Right ventricle myocardium superior (tissue), 1 donor: Measurements from ENCODE around the gene PIWIL1. TPM values are rescaled to one million over a fixed set of nuclear protein-coding genes. Genes with fewer than 3 reads are reported as not detected.

Experiments used
- ATAC-seq: fragments of 200-7000 bp; cut with Tn5 transposase; one replicate; pipeline ENCODE4 v1.9.1; 2020; ENCODE audit warnings: mild to moderate bottlenecking; ENCODE audit not compliant: poor library complexity
- DNase-seq: peaks from one replicate; pipeline ENCODE4 v3.0.0-alpha.2; 2020
- intact Hi-C: fragments of 100-400 bp; cut with DNase I; formaldehyde crosslinking; loops from one replicate; pipeline ENCODE4 v1.11.2; 2022
- long read RNA-seq: library from polyadenylated mRNA; unstranded; transcript quantifications from one replicate; pipeline ENCODE4 v2.0.0, GENCODE V29; 2021
- total RNA-seq: library from RNA; stranded (reverse); fragmentation: NEBNext Ultra II Directional; extraction: Animal tissue kit (Norgen Biotek cat#: 25700); gene quantifications from one replicate; pipeline ENCODE4 v1.2.1, GENCODE V29; 2021
- donor health status: DM: no; HTN: yes; CAD: no; lungs with severe emphysema.

The PIWIL1 gene
- total RNA-seq: not detected
- long read RNA-seq: 0 reads

DNA sequence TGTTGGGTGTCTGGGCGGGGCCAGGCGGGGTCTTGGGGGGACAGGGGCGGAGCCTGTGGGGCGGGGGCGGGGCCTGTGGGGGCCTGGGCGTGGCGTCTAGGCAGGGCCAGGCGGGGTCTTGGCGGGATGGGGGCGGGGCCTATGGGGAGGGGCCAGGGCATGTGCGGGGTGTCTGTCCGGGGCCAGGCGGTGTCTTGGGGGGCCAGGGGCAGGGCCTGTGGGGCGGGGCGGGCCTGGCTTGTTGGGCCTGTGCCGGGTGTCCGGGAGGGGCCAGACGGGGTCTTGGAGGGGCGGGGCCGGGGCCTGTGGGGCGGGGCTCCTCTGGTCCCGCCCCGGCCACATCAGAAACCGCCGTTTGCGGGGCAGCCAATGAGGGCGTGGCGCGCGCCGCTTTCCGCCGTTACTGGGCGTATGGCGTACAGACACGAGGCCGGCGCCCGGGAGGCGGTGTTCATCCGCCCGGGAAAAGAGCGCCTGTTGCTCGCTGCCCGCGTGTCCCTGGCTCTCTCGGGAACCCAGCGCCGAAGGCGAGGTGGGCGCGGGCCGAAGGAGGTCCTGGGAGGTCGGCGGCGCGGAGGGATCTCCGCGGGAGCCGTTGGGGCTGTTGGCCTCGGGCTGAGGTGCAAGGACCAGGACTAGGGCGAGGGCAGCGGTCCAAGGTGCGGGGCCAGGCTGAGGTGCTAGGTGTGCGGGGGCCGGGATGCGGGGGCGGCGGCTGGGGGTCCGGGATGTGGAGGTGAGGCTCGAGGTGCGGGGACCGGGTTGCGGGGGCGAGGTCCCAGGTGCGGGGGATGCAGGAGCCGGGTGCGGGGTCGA is at the start of gene PIWIL1:
PIWIL1 (plus strand) TSS at position 400 of the 816 bp plus-strand sequence. CDS start 4,705 bp downstream, outside the sequence.
- no peak for DNase-seq
- no peak for ATAC-seq
- intact Hi-C loops: no loop called here

- no peak for DNase-seq
- intact Hi-C loops: no loop called here
- ATAC-seq: no peak
Measured at GRCh38 chr12:130288206-130288605, 49.5 kb upstream of the PIWIL1 start.

- ATAC-seq (no peak), DNase-seq (no peak)
- intact Hi-C loops: no loop called here
Measured at GRCh38 chr12:130288691-130289090, 49.0 kb upstream of the PIWIL1 start.

DNA sequence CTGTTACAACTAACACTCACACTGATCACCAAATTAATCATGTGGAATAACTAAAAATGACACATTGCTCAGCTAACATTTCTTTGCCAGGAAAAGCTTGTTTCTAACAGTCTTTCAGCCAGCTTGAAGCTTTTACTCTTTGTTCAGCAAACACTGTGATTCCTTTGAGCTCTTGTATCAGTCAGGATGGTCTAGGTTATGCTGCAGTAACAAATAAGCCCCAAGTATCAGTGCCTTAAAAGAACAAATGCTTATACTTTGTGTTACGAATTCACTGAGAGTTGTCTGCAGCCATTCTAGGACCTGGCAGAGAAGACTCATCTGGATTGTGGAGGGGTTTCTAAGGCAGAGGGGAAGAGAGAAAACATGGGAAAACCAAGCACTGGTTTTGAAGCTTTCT is 47.6 kb upstream of the PIWIL1 start:
- ATAC-seq (no peak), DNase-seq (no peak)
- intact Hi-C loops: no loop called here

DNA sequence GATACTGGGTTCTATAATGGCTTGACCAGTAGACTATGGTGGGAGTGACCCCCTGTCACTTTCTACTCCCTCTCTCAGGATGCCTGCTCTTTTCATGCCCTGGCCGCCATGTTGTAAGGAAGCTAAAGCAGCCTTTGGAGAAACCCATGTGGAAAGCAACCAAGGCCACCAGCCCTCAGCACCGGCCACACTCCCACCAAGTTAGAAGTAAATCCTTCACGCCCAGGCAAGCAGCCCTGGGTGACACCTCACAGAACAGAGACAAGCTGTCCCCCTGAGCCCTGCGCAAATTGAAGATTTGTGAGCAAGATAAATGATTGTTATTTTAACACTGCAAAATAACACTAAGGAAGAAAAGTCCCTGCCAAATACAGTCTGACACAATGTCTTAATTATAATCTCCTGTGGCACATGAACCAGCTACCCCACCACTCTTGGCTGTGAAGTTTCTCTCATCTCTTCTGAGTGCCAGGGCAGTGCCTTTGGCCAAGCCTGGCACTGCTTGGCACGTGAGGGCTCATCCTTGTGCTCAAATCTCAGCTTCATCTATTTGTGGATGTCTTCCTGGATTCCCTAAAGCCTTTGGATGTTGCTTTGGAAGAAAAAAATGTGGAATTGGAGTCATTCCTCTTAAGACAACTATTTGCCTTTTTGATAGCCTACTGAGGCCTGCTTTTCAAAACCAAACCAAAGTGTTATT is 39.2 kb upstream of the PIWIL1 start:
- intact Hi-C loops: no loop called here
- DNase-seq (no peak), ATAC-seq (no peak)

- no peak for ATAC-seq
Measured at GRCh38 chr12:130299574-130299973, 38.1 kb upstream of the PIWIL1 start.

GRCh38 chr12:130300090-130300489 is 37.6 kb upstream of the PIWIL1 start:
- DNase-seq: no peak
- no peak for ATAC-seq
- intact Hi-C loops: no loop called here

More at GRCh38 chr12:130299574-130299973, 38.1 kb upstream of the PIWIL1 start:
- intact Hi-C loops: no loop called here
- no peak for DNase-seq

DNA sequence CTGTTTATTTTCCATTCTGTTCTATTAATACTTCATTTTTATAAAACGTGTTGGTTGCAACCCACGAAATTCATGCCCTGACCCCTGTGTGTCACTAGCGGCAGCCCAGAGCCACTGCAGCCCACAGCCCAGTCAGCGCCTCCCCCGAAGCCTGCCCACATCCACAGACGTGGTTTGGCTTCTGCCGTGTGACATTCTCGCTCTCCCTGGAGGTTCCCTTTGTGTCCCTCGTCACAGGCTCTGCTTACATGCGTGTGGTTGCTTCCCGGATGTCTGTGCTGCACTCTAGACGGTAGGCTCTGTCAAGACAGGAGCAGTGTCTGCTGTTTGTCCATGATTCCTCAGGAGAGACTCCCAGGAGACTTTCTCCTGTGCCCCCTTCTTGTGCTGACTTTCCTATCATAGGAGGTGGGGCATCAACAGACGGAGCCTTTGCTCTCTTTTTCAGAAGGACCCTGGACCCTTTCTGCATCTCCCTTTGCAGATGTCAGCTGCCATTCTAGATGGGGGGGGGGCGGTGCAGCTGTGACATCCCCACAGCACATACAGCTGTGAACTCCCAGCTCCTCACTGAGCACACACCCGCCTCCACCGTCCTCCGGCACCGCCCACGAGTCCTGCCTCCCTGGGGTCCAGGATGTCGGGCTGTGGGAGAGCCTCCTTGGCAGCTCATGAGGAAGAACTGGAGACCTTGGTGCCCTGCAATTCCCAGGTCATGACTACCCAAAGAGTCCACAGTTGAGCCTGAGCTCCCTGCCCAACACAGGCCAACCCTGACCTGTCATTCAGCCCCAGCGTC is 36.8 kb upstream of the PIWIL1 start:
- ATAC-seq (no peak), DNase-seq (no peak)
- intact Hi-C loops: no loop called here

GRCh38 chr12:130301559-130301958 is 36.1 kb upstream of the PIWIL1 start:
- DNase-seq (no peak), ATAC-seq (no peak)
- intact Hi-C loops: no loop called here

DNA sequence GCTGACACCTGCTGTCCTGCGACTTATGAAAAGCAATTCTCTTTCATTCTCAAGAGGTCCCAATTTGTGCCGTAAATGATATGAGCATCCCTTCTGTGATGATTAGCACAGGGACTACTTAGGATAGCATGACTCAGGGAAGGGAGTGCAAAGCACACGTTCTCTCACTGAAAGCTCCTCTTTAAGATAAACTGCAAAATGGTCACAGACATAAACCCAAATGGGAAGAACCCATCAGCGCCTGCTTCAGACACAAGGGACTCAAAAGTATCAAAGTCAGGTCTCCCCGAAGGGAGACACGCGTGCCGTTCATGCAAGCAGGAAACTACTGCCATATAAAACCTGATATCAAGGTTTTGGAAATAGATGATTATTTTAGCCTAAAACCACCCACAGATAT is 33.9 kb upstream of the PIWIL1 start:
- no peak for ATAC-seq
- intact Hi-C loops: no loop called here

GRCh38 chr12:130307859-130308258 is 29.8 kb upstream of the PIWIL1 start:
- ATAC-seq (no peak), DNase-seq (no peak)
- intact Hi-C loops: no loop called here

More for the DNA sequence above, 33.9 kb upstream of the PIWIL1 start:
- DNase-seq: no peak

DNA sequence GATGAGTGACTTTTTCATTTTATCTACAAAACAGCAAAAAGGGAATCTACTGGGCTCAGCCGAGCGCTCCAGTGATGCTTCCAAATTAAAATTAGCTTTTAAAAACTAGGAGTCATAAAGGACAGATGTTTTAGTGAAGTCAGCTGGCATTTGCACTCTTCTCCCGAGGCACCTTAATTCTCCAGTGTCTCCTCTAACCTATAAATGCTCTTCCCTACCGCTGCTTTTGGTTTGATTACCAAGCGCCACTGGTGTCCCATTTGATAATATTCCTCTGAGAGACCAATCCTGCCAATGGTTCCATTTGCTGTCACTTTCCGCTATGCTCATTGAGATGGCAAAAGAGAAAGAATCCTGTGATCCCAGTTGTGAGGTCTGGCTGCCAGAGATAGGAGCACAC is 29.3 kb upstream of the PIWIL1 start:
- intact Hi-C loops: no loop called here
- ATAC-seq: no peak
- DNase-seq: no peak

- intact Hi-C loops: no loop called here
- ATAC-seq (no peak), DNase-seq (no peak)
Measured at GRCh38 chr12:130316251-130316650, 21.4 kb upstream of the PIWIL1 start.

- intact Hi-C loops: no loop called here
- no peak for DNase-seq
Measured at GRCh38 chr12:130320536-130320935, 17.2 kb upstream of the PIWIL1 start.

DNA sequence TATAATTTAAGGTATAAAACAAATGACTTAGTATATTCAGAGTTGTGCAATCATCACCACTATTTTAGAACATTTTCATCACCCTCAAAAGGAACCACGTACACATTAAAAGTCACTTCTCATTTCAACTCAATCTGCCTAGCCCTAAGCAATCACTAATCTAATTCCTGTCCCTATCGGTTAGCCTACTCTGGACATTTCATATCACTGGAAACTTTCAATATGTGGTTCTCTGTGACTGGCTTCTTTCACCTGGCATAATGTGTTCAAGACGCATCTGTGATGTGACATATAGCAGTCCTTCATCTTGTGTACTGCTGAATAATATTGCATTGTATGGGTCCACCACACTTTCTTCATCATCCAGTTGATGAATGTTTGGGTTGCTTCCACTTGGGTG is 15.4 kb upstream of the PIWIL1 start:
- DNase-seq (no peak), ATAC-seq (no peak)
- intact Hi-C loops: no loop called here

More at GRCh38 chr12:130320536-130320935, 17.2 kb upstream of the PIWIL1 start:
- no peak for ATAC-seq

GRCh38 chr12:130330685-130331084 is 7.0 kb upstream of the PIWIL1 start:
- intact Hi-C loops: no loop called here
- no peak for ATAC-seq
- no peak for DNase-seq

GRCh38 chr12:130331146-130331545 is 6.5 kb upstream of the PIWIL1 start:
- ATAC-seq (no peak), DNase-seq (no peak)
- intact Hi-C loops: no loop called here

- intact Hi-C loops: no loop called here
- no peak for DNase-seq
- no peak for ATAC-seq
Measured at GRCh38 chr12:130333341-130333740, 4.3 kb upstream of the PIWIL1 start.

GRCh38 chr12:130334399-130334798 is 3.3 kb upstream of the PIWIL1 start:
- intact Hi-C loops: no loop called here
- ATAC-seq: no peak
- no peak for DNase-seq
